Caco-2 (cell line): Measurements from ENCODE around the gene GPA33. TPM values are rescaled to one million over a fixed set of nuclear protein-coding genes. Genes with fewer than 3 reads are reported as not detected.
A peak's percentile ranks its signal among the peaks of the same experiment; 100 is the strongest.

Experiments
- BruUV-seq: library from RNA; stranded (reverse); fragments of 400-500 nt; replicated peaks from 2 replicates; lab custom pipeline; 2021; lab: Mats Ljungman, UMichigan
- CTCF ChIA-PET: fragments of 300-600 bp; sonication (Branson Sonifier 250); formaldehyde crosslinking; loops from one replicate; lab custom pipeline; 2022; ENCODE audit warnings: antibody characterized with exemption; lab: Charles Lee
- POLR2A ChIA-PET: fragments of 300-600 bp; sonication (Branson Sonifier 250); formaldehyde crosslinking; loops from one replicate; lab custom pipeline; 2022; ENCODE audit warnings: antibody characterized with exemption; lab: Charles Lee
- DNase-seq, 2 experiments: peaks; one replicate each; pipeline versions ENCODE4 v3.0.0 to v3.0.0-alpha.2; 2020 to 2022
- H3K27me3 ChIP-seq: replicated peaks from 2 replicates; pipeline ENCODE4 v1.6.0; 2011; ENCODE audit warnings: low read length; ENCODE audit not compliant: control insufficient read depth, insufficient read depth
- H3K36me3 ChIP-seq: 2 replicates; pipeline ENCODE4 v1.5.1; 2011; ENCODE audit warnings: low read length; ENCODE audit not compliant: control insufficient read depth, insufficient read depth
- H3K4me1 ChIP-seq: fragments of 250-450 bp; sonication (Bioruptor Pico); 2 replicates; pipeline ENCODE4 v1.5.1; 2020; ENCODE audit warnings: mild to moderate bottlenecking
- H3K4me3 ChIP-seq: 2 replicates; pipeline ENCODE4 v1.5.1; 2011; ENCODE audit warnings: low read depth, mild to moderate bottlenecking, control low read depth, low read length
- H3K9me3 ChIP-seq: fragments of 250-450 bp; sonication (Bioruptor Pico); 2 replicates; pipeline ENCODE4 v1.5.1; 2020; ENCODE audit warnings: mild to moderate bottlenecking, moderate library complexity
- H3K27ac Mint-ChIP-seq: one replicate; pipeline ENCODE4 v1.8.0; 2022; ENCODE audit warnings: mixed read lengths; ENCODE audit not compliant: unreplicated experiment
- H3K27me3 Mint-ChIP-seq: one replicate; pipeline ENCODE4 v1.8.0; 2022; ENCODE audit warnings: mixed read lengths; ENCODE audit not compliant: insufficient read depth, unreplicated experiment
- H3K36me3 Mint-ChIP-seq: one replicate; pipeline ENCODE4 v1.8.0; 2022; ENCODE audit warnings: mild to moderate bottlenecking, mixed read lengths; ENCODE audit not compliant: insufficient read depth, unreplicated experiment
- H3K4me1 Mint-ChIP-seq: one replicate; pipeline ENCODE4 v1.8.0; 2022; ENCODE audit warnings: low read depth, mixed read lengths; ENCODE audit not compliant: unreplicated experiment
- H3K4me3 Mint-ChIP-seq: one replicate; pipeline ENCODE4 v1.8.0; 2022; ENCODE audit warnings: mild to moderate bottlenecking, moderate library complexity, mixed read lengths; ENCODE audit not compliant: unreplicated experiment
- H3K9me3 Mint-ChIP-seq: one replicate; pipeline ENCODE4 v1.8.0; 2022; ENCODE audit warnings: mixed read lengths; ENCODE audit not compliant: unreplicated experiment
- CTCF ChIP-seq, 2 experiments: fragments of 200-600 bp in 1 of 2; IDR thresholded peaks; 1 replicate in 1 of 2; 2 replicates in 1 of 2; pipeline versions ENCODE4 v1.5.1 to v1.8.0; 2011 to 2022; ENCODE audit warnings: antibody characterized with exemption in 1 of 2, control low read depth in 1 of 2, inconsistent platforms in 1 of 2, low read depth in 1 of 2, low read length in 1 of 2, mild to moderate bottlenecking in 1 of 2, moderate library complexity in 1 of 2; ENCODE audit not compliant: insufficient read depth in 1 of 2, severe bottlenecking in 1 of 2, unreplicated experiment in 1 of 2
- intact Hi-C: fragments of 100-400 bp; cut with micrococcal nuclease; formaldehyde crosslinking; loops from one replicate; pipeline ENCODE4 v1.10.0; 2022; ENCODE audit not compliant: unreplicated experiment
- total RNA-seq: library from RNA; stranded (reverse); gene quantifications from 2 replicates; pipeline ENCODE4 v1.2.3, GENCODE V29; 2022

Gene GPA33
- total RNA-seq, 1 experiment from 2014 or later, result not detected

GRCh38 chr1:167066333-167067122 is 23.6 kb downstream of the GPA33 start:
- intact Hi-C loops, result loop anchor here (1.0 to 2.0 kb wide), 7 partner anchors 39 to 467 kb away; partner anchors contain the start of gene POU2F1
- no peaks in the 10 kb centered on the region for H3K36me3 Mint-ChIP-seq
- no peaks in the 10 kb centered on the region for H3K4me1 Mint-ChIP-seq
- Histone ChIP-seq H3K4me1 (no peaks in the 10 kb centered on the region), H3K36me3 (no peaks in the 10 kb centered on the region), H3K4me3 (peak overlapping the region; percentile 0; the same call in 1 of the 2 replicates), H3K9me3 (no peaks in the 10 kb centered on the region), H3K27me3 (no peaks in the 10 kb centered on the region)
- POLR2A ChIA-PET, result interaction anchor here (1.0 kb wide), 1 partner anchor 154 kb away, joined by 9 read pairs; the partner anchor contains the start of gene POU2F1
- H3K4me3 Mint-ChIP-seq, result peak overlapping the region; percentile 64
- peak; percentile 69 to 89 for DNase-seq
- BruUV-seq, result no TSS peak
- no peak overlapping the region for H3K27ac Mint-ChIP-seq
- H3K9me3 Mint-ChIP-seq, result no peaks in the 10 kb centered on the region
- peak; percentile 92 to 95 for TF ChIP-seq CTCF (IDR thresholded peaks at IDR 0.05; ENCODE audit: insufficient read depth in 1 of 2, low read depth in 1 of 2, low read length in 1 of 2, severe bottlenecking in 1 of 2, unreplicated experiment in 1 of 2)
- H3K27me3 Mint-ChIP-seq, result no peaks in the 10 kb centered on the region
- CTCF ChIA-PET, result interaction anchor here (0.6 to 1.5 kb wide), 3 partner anchors 154 to 388 kb away, joined by 3 to 23 read pairs (median 3); partner anchors contain the start of gene POU2F1

GRCh38 chr1:167065471-167065870 is 24.7 kb downstream of the GPA33 start:
- BruUV-seq, result no TSS peak
- Mint-ChIP-seq H3K9me3 (no peaks in the 10 kb centered on the region), H3K27me3 (no peaks in the 10 kb centered on the region), H3K4me1 (no peaks in the 10 kb centered on the region), H3K36me3 (no peaks in the 10 kb centered on the region), H3K27ac (no peak overlapping the region), H3K4me3 (no peak overlapping the region)
- CTCF ChIA-PET, result no interaction called here
- no peaks in the 10 kb centered on the region for H3K9me3 ChIP-seq
- no peak for DNase-seq
- TF ChIP-seq CTCF (IDR thresholded peaks at IDR 0.05; ENCODE audit: insufficient read depth in 1 of 2, low read depth in 1 of 2, low read length in 1 of 2, severe bottlenecking in 1 of 2, unreplicated experiment in 1 of 2), result no peak
- intact Hi-C loops, result no loop called here
- H3K27me3 ChIP-seq, result no peaks in the 10 kb centered on the region
- no peaks in the 10 kb centered on the region for H3K36me3 ChIP-seq
- POLR2A ChIA-PET, result no interaction called here
- no peaks in the 10 kb centered on the region for H3K4me1 ChIP-seq
- no peak overlapping the region for H3K4me3 ChIP-seq

GRCh38 chr1:167064621-167065020 is 25.6 kb downstream of the GPA33 start:
- no peaks in the 10 kb centered on the region for H3K36me3 ChIP-seq
- H3K9me3 Mint-ChIP-seq, result no peaks in the 10 kb centered on the region
- no TSS peak for BruUV-seq
- no peaks in the 10 kb centered on the region for H3K4me1 ChIP-seq
- H3K4me1 Mint-ChIP-seq, result no peaks in the 10 kb centered on the region
- DNase-seq, result no peak
- TF ChIP-seq CTCF (IDR thresholded peaks at IDR 0.05; ENCODE audit: insufficient read depth in 1 of 2, low read depth in 1 of 2, low read length in 1 of 2, severe bottlenecking in 1 of 2, unreplicated experiment in 1 of 2), result no peak
- intact Hi-C loops, result no loop called here
- H3K27me3 ChIP-seq, result no peaks in the 10 kb centered on the region
- H3K27me3 Mint-ChIP-seq, result no peaks in the 10 kb centered on the region
- no peak overlapping the region for H3K4me3 Mint-ChIP-seq
- no peaks in the 10 kb centered on the region for H3K9me3 ChIP-seq
- H3K36me3 Mint-ChIP-seq, result no peaks in the 10 kb centered on the region
- H3K27ac Mint-ChIP-seq, result no peak overlapping the region
- CTCF ChIA-PET, result interaction anchor here (8.3 kb wide), 1 partner anchor 155 kb away, joined by 186 read pairs; no protein-coding TSS in a partner anchor
- H3K4me3 ChIP-seq, result no peak overlapping the region
- POLR2A ChIA-PET, result no interaction called here
